Measurements from ENCODE around the gene CENPN. TPM values are rescaled to one million over a fixed set of nuclear protein-coding genes. Genes with fewer than 3 reads are reported as not detected.

The CENPN gene
- total RNA-seq, 1 experiment from 2014 or later: 38.4 TPM

DNA sequence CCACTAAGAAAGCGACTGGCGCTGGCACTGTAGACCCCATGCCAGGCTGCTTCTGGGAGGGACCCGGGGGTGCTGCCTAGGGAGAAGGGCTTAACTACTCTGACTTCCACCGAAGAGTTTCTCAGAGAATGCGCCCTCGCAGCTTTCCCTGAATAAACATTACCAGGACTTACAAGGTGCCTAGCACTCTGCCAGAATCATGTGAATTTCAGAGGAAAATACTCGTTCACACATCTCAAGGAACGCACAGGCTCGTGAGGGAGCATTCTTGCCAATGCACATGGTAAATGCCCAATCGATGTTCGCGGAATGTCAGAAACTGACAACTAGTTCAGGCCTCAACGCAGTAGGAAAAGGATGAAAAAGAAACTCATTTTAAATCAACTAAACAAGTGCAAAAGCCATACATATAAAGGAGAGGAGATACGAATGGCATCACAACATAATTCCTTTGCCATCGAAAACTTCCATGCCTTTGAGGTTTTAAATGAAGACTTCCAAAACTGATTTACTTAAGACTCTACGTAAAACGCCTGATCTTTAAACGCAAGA lies 1.3 kb upstream of the CENPN start:
- intact Hi-C loops (cut with micrococcal nuclease): loop anchor here (10.0 kb wide), 1 partner anchor 729 kb away; no protein-coding TSS in a partner anchor
- peak overlapping the region; percentile 99 for H3K27ac Mint-ChIP-seq (ENCODE audit: low read depth, unreplicated experiment)
- ChIA-PET POLR2A (interaction anchor here (0.6 to 6.3 kb wide), 5 partner anchors 9 to 130 kb away, joined by 3 to 64 read pairs (median 7); partner anchors contain the start of gene ATMIN), CTCF (interaction anchor here (0.6 to 4.9 kb wide), 9 partner anchors 12 to 657 kb away, joined by 3 to 67 read pairs (median 3); partner anchors contain the start of gene ATMIN)
- no TSS peak for BruUV-seq (replicated peaks)
- TF ChIP-seq, protein P1, sequence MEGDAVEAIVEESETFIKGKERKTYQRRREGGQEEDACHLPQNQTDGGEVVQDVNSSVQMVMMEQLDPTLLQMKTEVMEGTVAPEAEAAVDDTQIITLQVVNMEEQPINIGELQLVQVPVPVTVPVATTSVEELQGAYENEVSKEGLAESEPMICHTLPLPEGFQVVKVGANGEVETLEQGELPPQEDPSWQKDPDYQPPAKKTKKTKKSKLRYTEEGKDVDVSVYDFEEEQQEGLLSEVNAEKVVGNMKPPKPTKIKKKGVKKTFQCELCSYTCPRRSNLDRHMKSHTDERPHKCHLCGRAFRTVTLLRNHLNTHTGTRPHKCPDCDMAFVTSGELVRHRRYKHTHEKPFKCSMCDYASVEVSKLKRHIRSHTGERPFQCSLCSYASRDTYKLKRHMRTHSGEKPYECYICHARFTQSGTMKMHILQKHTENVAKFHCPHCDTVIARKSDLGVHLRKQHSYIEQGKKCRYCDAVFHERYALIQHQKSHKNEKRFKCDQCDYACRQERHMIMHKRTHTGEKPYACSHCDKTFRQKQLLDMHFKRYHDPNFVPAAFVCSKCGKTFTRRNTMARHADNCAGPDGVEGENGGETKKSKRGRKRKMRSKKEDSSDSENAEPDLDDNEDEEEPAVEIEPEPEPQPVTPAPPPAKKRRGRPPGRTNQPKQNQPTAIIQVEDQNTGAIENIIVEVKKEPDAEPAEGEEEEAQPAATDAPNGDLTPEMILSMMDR (IDR thresholded peaks at IDR 0.05; ENCODE audit: unreplicated experiment): no peak
- peak overlapping the region; percentile 99 for H3K4me3 Mint-ChIP-seq (ENCODE audit: unreplicated experiment)
- peaks cover 19% of the 10 kb centered on the region for H3K36me3 Mint-ChIP-seq (ENCODE audit: insufficient read depth, unreplicated experiment)
- peaks cover 35% of the 10 kb centered on the region for H3K4me1 Mint-ChIP-seq (ENCODE audit: insufficient read depth, unreplicated experiment)
- H3K9me3 Mint-ChIP-seq (ENCODE audit: unreplicated experiment): no peaks in the 10 kb centered on the region
- no peaks in the 10 kb centered on the region for H3K27me3 Mint-ChIP-seq (ENCODE audit: insufficient read depth, unreplicated experiment)
- DNase-seq (ENCODE audit: unreplicated experiment): peak; percentile 20

DNA sequence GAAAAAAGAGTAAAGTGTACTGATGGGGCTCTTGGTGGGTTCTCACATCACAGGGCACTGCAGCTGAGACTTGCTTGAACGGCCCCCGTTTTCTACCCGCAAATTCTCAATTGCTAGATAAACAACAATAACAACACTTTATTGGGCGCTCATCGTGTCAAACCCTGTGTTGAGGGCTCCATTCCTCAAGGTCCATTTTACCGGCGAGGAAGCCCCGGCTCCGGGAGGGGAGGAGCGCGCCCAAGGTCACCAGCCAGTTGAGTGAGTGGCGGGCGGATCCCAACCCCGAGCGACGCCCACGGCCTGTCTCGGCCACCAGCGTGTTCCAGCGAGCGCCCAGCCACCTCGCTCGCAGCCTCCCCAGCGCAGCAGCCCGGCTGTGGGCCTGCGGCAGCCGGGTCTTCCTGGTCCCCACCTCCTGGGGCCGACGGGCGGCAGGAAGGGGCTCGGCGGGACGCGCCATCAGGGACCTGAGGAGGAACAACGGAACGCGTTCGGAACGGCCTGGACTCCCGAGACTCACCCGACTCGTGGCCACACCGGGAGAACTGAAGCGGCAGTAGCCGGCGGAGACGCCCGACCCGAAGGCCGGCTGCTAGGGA lies 702 bp upstream of the CENPN start:
- BruUV-seq (replicated peaks): TSS peak; percentile 46
- intact Hi-C loops (cut with micrococcal nuclease): loop anchor here (10.0 kb wide), 1 partner anchor 728 kb away; no protein-coding TSS in a partner anchor
- Mint-ChIP-seq H3K4me1 (ENCODE audit: insufficient read depth, unreplicated experiment) (peaks cover 38% of the 10 kb centered on the region), H3K4me3 (ENCODE audit: unreplicated experiment) (peak overlapping the region; percentile 99), H3K27me3 (ENCODE audit: insufficient read depth, unreplicated experiment) (no peaks in the 10 kb centered on the region), H3K36me3 (ENCODE audit: insufficient read depth, unreplicated experiment) (peaks cover 19% of the 10 kb centered on the region), H3K9me3 (ENCODE audit: unreplicated experiment) (no peaks in the 10 kb centered on the region), H3K27ac (ENCODE audit: low read depth, unreplicated experiment) (peak overlapping the region; percentile 99)
- TF ChIP-seq, protein P1 (IDR thresholded peaks at IDR 0.05; ENCODE audit: unreplicated experiment): no peak
- CTCF ChIA-PET: interaction anchor here (0.7 to 4.9 kb wide), 3 partner anchors 12 to 29 kb away, joined by 3 to 67 read pairs (median 4); partner anchors contain the start of gene ATMIN
- POLR2A ChIA-PET: interaction anchor here (0.6 to 6.3 kb wide), 12 partner anchors 12 to 312 kb away, joined by 3 to 64 read pairs (median 4); partner anchors contain the start of genes ATMIN, C16orf46 and GAN
- peak; percentile 59 for DNase-seq (ENCODE audit: unreplicated experiment)

DNA sequence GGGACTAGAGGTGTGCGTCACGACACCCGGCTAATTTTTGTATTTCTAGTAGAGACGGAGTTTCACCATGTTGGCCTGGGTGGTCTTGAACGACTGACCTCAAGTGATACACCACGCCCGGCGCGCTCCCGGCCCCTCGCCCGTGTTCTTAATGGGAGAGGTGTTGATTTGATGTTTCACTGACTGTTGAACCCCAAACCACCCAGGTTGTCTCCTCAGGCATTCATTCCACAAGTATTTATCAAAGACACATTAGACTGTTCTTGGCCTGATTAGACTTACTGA lies 1.4 kb downstream of the CENPN start:
- no peaks in the 10 kb centered on the region for H3K27me3 Mint-ChIP-seq (ENCODE audit: insufficient read depth, unreplicated experiment)
- H3K27ac Mint-ChIP-seq (ENCODE audit: low read depth, unreplicated experiment): peak overlapping the region; percentile 99
- no peaks in the 10 kb centered on the region for H3K9me3 Mint-ChIP-seq (ENCODE audit: unreplicated experiment)
- DNase-seq (ENCODE audit: unreplicated experiment): no peak
- peaks cover 29% of the 10 kb centered on the region for H3K4me1 Mint-ChIP-seq (ENCODE audit: insufficient read depth, unreplicated experiment)
- ChIA-PET CTCF (interaction anchor here (0.6 to 2.8 kb wide), 8 partner anchors 8 to 40 kb away, joined by 3 to 13 read pairs (median 4); partner anchors contain the start of gene ATMIN), POLR2A (interaction anchor here (6.3 kb wide), 1 partner anchor 27 kb away, joined by 59 read pairs; the partner anchor contains the start of gene ATMIN)
- H3K36me3 Mint-ChIP-seq (ENCODE audit: insufficient read depth, unreplicated experiment): peaks cover 30% of the 10 kb centered on the region
- peak overlapping the region; percentile 99 for H3K4me3 Mint-ChIP-seq (ENCODE audit: unreplicated experiment)
- TF ChIP-seq, protein P1 (IDR thresholded peaks at IDR 0.05; ENCODE audit: unreplicated experiment): no peak
- intact Hi-C loops (cut with micrococcal nuclease): loop anchor here (10.0 kb wide), 1 partner anchor 726 kb away; no protein-coding TSS in a partner anchor
- BruUV-seq (replicated peaks): no TSS peak

DNA sequence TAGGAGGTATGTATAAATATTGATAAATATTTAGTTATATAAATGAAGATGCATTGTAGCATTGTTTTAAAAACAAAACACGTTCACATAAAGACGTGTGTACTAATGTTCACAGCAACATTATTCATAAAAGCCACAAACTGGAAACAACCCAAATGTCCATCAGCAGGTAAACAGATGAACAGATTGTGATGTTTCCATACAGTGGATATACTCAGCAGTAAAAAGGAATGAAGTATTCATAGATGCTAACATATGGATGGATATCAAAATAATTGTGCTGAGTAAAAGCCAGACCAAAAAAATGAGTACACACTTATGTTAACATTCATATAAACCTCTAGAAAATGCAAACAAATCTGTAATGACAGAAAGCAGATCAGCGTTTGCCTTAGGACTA lies 6.0 kb downstream of the CENPN start:
- H3K4me1 Mint-ChIP-seq (ENCODE audit: insufficient read depth, unreplicated experiment): peaks cover 11% of the 10 kb centered on the region
- ChIA-PET POLR2A (no interaction called here), CTCF (interaction anchor here (1.0 kb wide), 1 partner anchor 23 kb away, joined by 4 read pairs; the partner anchor contains the start of gene ATMIN)
- no peaks in the 10 kb centered on the region for H3K9me3 Mint-ChIP-seq (ENCODE audit: unreplicated experiment)
- H3K27ac Mint-ChIP-seq (ENCODE audit: low read depth, unreplicated experiment): no peak overlapping the region
- H3K36me3 Mint-ChIP-seq (ENCODE audit: insufficient read depth, unreplicated experiment): peaks cover 43% of the 10 kb centered on the region
- no peak for DNase-seq (ENCODE audit: unreplicated experiment)
- no TSS peak for BruUV-seq (replicated peaks)
- intact Hi-C loops (cut with micrococcal nuclease): no loop called here
- no peak overlapping the region for H3K4me3 Mint-ChIP-seq (ENCODE audit: unreplicated experiment)
- H3K27me3 Mint-ChIP-seq (ENCODE audit: insufficient read depth, unreplicated experiment): no peaks in the 10 kb centered on the region
- TF ChIP-seq, protein P1 (IDR thresholded peaks at IDR 0.05; ENCODE audit: unreplicated experiment): no peak

Measured in MCF 10A (cell line).